Stimulated activated CD4-positive, alpha-beta T cell treated with anti-CD3 and anti-CD28 coated beads, TNF-alpha, amount 100 ng/mL, for 4 hours (primary cell): ENCODE results near the gene ATP6V0C.

Experiments
- DNase-seq, 3 experiments: peaks; one replicate each; pipeline ENCODE4 v3.0.0-alpha.2; 2020; ENCODE audit warnings: low read depth in 3 of 3

The ATP6V0C gene

DNA sequence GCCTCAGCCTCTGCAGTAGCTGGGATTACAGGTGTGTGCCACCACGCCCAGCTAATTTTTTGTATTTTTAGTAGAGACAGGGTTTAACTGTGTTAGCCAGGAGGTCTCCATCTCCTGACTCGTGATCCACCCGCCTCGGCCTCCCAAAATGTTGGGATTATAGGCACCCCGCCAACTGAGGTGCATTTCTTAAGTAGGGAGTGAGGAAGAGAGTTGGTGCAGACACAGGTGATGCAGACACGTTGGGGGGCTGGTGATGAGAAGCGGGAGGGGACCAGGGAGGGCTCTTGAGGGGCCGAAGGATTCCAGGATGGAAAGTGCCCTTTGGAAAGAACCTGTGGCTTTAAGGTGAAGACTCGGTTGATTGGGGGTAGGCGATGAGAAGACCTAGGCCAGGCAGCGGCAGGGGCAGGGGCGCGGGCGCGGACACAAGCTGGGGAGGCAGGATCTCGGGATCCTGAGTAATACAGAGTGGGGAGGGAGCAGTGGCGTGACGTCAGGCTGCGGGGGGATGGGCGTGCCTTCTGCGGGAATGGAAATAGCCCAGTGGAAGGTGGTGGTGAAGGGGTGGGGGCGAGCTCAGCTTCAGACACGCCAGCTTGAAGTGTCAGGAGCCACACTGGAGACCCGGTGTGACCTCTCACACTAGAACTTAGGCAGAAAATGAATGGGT is 2.5 kb upstream of the ATP6V0C start:
- DNase-seq = no peak

DNA sequence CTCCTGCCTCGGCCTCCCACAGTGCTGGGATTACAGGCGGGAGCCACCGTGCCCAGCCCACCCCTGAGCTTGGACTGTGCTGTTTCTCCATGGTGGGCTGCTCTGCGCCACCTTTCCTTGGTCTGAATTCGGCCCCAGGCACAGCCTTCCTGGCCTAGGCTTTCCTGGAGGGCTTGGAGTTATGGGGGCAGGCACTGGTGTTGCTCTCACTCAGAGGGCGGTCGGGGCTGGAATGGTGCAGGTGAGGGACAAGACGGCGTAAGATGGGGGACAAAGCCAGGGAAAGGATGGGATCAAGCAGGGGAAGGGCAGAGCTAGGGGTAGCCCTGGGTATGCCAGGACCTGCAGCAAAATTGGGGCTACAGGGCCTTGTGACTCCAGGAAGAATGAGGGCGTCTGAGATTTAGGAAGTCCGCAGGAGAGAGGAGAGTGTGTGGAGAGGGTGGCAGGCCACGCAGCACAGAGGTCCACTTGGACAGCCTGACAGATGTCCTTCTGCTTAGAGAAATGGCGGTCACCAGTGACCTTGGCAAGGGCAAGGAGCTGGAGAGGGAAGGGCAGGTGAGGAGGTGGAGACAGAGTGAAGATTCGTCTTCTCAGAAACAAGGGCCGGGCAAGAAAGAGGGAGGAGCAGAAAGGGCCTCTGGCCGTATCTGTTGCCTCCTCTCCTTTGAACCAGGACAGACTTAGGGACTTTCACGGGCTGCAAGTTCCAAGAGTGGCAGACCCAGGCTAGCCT is 1.6 kb upstream of the ATP6V0C start:
- no peak for DNase-seq

DNA sequence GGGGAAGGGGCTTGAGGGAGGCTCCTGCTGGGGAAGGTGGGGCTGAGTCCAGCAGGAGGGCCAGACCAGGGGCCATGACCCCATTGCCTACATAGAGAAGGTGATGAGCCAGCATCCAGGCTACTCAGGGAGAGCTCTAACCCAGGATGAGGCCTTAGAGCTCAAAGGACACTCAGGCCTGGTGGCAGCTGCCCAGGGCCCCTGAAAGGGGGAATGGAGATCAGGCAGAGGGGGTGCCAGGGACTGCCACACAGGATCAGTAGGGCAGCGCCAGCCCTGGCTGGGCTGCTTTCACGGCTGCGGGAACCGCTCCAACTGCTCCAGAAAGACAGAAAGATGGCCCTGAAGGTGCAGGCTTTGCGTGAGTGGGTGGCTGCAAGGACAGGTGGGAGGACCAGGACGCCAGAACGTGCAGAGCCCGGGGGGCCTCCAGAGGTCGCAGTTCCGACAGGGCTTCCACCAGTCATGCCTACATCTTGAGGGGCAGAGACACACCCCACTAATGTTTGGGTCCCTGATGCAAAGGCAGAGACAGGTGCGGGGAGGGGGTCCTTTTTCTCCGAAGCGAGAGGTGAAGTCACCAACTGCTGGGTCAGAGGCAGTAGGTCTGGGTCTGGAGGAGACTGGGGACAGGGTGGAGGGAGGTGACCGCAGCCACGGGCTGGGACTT is 882 bp upstream of the ATP6V0C start:
- DNase-seq = no peak

DNA sequence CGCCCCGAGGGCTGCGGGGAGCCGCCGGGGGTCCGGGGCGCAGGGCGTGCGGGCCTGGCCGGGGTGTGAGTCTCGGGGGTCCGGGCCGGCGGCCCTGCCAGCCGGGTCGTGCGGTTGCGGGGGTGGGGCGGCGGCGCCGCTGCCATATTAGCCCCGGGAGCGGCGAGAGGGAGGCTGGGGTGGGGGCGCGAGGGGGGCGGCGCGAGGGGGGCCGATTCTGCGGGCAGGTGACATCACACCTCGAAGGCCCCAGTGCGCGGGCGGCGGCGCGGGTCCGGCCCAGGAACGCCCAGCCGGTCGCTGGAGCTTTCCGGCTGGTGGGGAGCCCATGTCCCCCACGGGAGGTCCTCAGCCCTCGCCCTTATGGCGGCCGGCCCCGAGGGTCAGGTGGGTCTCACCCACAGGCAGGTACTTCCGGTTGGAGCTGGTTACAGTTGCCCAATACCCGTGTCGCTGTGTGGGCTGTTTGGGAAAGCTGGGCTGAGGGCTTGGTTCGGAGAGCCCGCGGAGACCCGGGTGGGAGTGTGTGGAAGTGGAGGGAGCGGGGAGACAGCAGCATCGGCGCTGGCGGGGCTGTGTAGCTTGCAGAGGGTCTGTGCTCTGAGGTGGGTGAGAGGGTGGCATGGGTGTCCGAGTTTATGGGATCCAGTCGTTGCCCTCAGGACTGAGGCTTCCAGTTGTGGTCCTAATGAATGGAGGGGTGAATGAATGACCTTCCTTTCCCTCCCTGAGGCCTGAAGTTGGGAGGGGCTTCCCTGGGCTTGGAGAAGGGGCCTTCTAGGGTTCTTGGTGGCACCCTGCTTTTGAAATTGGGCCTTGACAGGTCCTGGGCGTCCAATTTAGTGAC is 804 bp downstream of the ATP6V0C start:
- DNase-seq = no peak

DNA sequence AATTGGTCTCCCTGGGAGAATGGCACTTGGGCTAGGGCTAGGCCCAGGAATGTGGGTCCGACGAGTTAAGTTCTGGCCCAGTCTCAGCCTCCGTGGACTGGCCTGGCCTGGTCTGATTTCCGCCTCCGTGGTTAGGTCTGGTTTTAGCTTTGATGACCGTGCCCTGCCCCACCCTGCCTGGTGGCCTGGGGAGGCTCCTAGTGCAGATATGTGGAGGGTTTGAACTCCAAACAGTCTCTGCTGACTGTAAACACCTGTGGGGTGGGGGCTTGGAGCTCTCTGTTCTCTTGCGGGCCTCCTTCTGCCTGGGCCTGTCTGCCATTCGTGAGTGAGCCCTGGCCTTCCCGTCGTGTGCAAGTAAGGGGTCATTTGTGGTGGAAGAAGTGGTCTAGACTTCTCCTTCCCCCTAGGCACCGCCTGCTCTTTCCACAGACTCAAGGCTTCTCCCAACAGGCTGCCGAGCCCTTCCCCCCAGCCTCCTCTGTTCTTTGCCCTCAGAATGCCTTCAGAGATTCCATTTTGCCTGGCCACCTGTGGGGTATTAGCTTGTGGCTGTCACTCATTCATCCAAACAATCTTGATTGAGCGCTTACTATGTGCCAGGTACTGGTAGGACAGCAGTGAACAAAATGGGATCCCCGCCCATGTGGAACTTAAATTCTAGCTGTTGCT is 1.6 kb downstream of the ATP6V0C start:
- DNase-seq = no peak

DNA sequence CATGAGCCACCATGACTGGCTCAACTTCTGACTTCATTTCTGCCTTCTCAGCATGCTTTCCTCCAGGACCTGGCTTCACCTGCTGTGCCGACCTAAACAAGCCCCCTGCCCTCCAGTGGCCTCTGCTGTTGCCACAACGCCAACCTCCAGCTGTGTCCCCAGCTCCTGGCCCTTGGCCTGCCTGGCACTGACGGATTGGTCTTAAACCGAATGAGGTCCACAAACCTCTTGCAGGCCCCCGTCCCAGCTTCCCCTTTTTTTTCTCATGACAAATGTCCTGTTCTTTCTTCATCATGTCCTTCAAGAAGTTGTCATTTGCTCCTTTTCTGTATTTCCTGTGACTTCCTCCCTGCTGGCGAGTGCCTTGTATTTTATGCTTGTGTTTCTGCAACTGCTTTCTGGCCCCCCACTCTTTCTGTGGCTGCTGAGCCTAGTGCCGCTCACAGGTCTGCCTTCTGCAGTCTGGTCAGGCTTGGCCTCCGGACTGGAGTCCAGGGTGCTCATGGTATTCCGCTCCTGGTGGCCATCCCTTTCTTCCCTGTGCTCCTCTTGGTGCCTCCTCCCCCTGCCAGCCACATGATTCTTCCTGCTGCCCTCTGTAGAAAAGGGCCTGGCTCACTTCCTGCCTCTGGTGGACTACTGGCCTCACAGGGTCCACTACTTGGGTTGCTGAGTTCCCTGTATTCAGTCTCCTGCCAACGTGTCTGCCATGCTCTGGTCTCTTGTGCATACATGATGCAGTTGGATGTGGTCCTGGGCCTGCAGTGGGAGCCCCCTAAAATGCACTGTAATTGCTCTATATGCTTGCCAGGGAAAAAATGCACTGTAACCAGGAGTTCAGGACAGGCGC is 2.9 kb downstream of the ATP6V0C start:
- DNase-seq = no peak

DNA sequence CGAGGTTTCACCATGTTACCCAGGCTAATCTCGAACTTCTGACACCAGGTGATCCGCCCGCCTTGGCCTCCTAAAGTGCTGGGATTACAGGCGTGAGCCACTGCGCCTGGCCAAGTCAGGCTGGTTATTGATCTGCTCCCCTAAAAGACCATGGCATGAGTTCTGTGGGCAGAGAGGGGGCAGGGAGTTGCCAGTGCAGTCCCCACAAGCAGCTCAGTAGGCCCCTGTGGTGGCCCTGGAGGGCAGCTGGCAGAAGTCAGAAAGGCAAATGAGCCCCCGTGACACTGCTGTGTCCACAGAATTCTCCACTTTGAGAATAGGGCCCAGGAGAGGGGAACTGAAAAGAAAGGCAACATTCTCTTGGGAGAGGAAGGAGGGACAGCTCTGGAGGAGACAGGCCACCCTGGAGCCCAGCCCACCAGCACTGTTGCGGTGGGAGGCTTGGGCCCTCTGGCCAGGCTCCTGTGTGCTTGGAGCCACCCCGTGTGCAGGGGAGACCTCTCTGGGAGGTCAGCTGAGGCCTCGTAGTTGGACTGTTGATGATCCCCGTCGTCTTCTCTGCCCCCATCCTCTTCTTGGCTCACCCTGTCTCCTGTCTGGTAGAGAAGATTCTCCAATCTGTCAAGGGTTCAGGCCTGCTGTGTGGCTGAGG is 4.3 kb downstream of the ATP6V0C start:
- no peak for DNase-seq

DNA sequence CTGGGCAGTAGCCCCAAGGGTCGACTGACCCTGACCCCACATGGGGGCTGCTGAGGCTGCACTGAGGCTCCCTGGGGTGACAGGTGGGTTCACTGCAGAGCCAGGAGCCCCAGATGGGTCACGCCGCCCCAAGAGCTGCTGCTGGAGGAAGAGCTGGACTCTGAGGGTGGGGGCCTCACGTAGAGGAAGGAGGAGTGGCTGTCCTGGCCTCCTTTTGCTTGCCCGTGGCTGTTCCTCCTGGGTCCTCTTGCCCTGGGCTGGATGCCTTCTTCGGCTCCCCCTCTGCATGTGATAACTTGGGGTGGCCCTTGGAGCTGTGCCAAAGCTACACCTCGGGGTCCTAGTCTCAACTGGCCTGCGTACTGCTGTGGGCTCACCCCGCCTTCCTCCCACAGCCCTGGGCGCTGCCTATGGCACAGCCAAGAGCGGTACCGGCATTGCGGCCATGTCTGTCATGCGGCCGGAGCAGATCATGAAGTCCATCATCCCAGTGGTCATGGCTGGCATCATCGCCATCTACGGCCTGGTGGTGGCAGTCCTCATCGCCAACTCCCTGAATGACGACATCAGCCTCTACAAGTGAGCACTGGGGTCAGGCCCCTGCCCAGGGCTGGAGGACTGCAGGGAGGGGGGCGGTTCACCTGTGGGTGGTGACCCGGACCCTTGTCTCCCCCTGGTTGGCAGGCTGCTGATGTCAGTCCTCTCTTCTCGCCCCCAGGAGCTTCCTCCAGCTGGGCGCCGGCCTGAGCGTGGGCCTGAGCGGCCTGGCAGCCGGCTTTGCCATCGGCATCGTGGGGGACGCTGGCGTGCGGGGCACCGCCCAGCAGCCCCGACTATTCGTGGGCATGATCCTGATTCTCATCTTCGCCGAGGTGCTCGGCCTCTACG is 5.3 kb downstream of the ATP6V0C start:
- no peak for DNase-seq

DNA sequence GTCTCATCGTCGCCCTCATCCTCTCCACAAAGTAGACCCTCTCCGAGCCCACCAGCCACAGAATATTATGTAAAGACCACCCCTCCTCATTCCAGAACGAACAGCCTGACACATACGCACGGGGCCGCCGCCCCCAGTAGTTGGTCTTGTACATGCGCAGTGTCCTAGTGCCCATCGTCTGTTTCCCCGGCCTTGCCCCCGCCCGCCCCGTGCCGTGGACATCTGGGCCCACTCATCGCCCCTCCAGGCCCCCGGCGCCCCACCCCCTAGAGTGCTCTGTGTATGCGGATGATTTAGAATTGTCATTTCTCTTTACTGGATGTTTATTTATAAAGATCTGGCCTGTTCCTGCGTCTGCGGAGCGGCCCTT is 5.9 kb downstream of the ATP6V0C start:
- DNase-seq = no peak

DNA sequence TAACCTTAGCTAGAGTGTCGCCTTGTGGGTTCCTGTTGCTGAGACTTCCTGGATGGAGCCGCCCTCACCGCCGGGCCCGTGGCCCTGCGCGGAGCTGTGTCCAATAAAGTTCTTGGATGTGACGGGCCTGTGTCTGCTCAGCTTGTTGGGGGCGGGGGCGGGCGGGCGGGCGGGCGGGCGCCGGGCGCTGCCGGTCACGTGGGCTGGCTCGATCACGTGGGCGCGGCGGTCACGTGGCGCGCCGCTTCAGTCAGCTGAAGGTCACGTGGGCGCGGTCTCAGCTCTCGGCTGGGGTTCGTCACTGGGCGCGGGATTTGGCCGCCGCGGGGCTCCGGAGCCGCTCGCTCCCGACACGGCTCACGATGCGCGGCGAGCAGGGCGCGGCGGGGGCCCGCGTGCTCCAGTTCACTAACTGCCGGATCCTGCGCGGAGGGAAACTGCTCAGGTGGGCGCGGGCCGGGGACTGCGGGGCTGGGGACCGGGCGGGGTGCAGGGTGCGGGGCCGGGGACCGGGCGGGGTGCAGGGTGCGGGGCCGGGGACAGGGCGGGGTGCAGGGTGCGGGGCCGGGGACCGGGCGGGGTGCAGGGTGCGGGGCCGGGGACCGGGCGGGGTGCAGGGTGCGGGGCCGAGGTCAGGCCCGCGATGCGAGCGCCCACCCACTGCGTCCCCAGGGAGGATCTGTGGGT is 6.5 kb downstream of the ATP6V0C start, which contains the start of gene AMDHD2:
TSS of gene AMDHD2 (plus strand) at position 275 of the 687 bp plus-strand sequence. CDS start at position 363, 88 bp downstream.
- peak; percentile 75 to 84 (median 77) for DNase-seq

DNA sequence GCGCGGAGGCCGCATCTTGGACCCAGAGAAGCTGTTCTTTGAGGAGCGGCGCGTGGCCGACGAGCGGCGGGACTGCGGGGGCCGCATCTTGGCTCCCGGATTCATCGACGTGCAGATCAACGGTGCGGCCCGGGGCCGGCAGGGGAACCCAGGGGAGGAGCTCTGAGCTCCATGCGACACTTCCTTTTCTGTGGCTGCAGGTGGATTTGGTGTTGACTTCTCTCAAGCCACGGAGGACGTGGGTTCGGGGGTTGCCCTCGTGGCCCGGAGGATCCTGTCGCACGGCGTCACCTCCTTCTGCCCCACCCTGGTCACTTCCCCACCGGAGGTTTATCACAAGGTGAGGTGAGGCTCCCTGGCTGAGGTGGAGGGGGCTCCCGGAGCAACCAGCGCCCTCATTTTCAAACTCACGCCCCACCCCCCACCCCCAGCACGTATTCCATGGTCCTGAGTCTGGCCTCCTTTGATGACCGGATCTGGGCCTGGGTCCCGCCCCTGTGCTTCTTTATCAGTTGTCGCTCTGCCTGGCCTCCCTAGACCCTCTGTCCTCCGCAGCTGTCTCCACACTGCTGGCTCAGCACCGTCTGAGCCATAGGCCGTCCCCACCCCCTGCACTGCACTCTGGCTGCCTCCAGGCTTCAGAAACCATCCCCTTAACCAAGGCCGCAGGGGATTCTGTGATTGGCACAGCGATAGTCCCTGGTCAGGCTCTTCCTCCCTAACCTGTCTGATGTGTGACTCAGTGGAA is 7.2 kb downstream of the ATP6V0C start:
- no peak for DNase-seq

DNA sequence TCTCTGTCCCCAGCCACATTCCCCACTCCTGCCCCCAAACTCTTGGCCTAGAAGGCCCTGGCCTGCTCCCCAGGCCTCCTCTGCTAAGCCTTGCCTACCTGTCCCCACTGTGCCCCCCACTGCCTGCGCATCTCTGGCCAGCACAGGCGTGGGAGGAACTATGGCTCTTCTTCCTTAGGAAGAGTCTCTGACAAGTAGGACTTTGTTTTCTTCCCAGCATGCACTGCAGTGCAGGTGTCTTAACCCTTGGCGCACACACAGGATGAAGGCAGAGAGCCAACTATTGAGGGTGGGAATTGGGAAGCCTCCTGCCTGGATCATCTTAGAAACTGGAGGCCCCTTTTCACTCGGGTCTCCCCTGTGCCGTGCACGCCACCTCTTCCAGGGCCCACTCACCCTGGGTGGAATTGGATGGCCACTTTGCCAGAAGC is 10.1 kb downstream of the ATP6V0C start:
- no peak for DNase-seq

DNA sequence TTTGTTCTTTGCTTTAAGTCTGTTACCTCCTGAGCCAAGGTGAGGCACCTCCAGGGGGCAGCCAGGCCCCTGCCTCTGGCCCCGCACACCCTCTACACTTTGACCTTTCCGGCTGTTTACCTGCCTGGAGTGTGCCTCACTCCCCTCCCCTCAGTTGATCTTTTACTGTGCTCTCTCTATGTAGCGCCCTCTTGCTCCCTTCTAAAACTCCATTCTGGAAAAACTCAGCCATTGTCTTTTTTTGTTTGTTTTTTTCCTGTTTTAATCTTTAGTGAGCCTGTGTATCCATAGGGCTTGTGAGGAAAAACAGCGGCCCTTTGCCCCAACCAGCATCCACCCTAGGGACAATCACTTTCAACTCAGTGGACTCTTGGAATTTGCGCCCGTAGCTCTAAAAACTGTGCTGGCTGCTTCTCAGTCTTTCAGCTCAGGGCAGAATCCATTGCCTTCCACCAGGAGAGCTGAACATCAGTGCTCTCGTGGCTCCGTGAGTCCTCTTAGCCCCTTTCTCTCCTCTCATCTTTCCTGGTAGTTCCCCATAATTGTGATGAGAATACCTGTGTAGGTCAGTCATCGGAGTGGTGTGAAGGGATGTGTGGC is 10.7 kb downstream of the ATP6V0C start:
- no peak for DNase-seq

DNA sequence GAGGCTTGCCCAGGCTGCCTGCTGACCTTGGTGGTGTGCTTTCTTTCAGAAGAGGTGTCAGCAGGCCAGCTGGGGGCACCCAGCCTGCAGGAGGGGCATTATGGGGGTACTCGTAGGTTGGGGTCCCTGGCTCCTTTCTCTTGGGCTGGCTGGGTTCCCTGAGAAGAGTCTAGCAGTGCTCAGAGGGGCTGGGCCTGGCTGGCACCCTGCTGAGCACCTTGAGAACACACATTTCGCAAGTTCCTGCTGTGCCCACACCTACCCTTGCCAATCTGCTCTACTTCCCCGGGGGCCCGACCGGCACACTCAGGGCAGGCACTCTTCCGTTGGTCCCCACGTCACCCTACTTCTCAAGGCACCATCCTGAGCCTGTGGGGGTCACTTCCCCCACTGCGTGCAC is 12.4 kb downstream of the ATP6V0C start:
- DNase-seq = no peak

DNA sequence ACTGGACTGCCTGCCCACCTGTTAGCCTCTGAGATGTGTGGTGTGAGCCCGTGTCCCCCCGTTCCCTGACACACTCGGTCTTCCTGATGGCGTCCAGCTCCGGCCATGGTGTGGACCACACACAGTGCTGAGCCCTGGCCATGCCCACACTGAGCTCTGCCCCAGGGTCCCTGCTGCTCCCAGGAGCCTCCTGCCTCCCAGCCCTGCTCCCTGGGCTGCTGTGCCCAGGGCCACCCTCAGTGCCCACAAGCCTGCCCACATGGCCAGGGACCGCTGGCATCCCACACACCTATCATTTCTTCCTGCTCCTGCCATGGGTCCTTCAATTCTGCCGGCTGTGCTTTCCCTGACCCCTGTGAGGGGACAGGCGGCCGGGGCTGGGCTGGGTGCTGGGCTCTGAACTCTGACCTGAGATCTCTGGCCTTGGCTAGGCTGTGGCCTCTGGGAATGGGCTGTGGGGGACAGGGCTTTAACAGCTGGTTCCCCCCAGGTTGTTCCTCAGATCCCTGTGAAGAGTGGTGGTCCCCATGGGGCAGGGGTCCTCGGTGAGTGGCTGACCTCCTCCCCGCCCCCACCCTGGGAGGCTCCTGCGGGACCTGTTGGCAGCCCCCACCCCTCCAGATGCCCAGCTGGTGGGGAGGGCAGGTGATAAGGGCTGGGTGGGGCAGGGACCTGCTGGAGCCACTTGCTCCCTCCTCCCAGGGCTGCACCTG is 13.5 kb downstream of the ATP6V0C start:
- DNase-seq = no peak

DNA sequence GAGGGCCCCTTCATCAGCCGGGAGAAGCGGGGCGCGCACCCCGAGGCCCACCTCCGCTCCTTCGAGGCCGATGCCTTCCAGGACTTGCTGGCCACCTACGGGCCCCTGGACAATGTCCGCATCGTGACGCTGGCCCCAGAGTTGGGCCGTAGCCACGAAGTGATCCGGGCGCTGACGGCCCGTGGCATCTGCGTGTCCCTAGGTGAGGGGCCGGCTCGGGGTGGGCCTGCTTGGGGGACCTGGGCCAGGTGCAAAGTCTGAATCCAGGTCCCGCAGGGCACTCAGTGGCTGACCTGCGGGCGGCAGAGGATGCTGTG is 14.0 kb downstream of the ATP6V0C start:
- no peak for DNase-seq
